Hepatocyte (in vitro differentiated cells): Measurements from ENCODE around the gene NKPD1.

Experiments used
- CTCF ChIP-seq: fragments of 200-600 bp; sonication (generic); IDR thresholded peaks from 2 replicates; pipeline ENCODE4 v1.5.1; 2016; ENCODE audit warnings: antibody characterized with exemption, mild to moderate bottlenecking; ENCODE audit not compliant: poor library complexity
- EZH2 ChIP-seq: fragments of 200-600 bp; sonication (generic); IDR thresholded peaks from 2 replicates; pipeline ENCODE4 v1.6.1; 2016; ENCODE audit warnings: antibody characterized with exemption, mild to moderate bottlenecking, borderline replicate concordance

GRCh38 chr19:45145270-45146189 is 15.3 kb downstream of the NKPD1 start:
- TF ChIP-seq CTCF (no peak), EZH2 (no peak)
